HEK293 (cell line): ENCODE results near the gene STAM2.
"Not testable (repeated sequence)": the region's sequence is repeated elsewhere in the genome, so short reads cannot be mapped to it uniquely, and the experiment has no call there.

Experiments
- CTCF ChIA-PET: fragments of 350-600 bp; formaldehyde crosslinking; extraction: SDS; loops from one replicate; lab custom pipeline; 2021; ENCODE audit warnings: antibody characterized with exemption; lab: Yijun Ruan, JAX
- POLR2A ChIA-PET: fragments of 300-600 bp; formaldehyde crosslinking; extraction: SDS; loops from one replicate; lab custom pipeline; 2020; ENCODE audit warnings: antibody characterized with exemption, inconsistent platforms; lab: Yijun Ruan, JAX
- H3K27ac ChIP-seq: fragments of 200-500 bp; sonication (Bioruptor generic); 2 replicates; pipeline ENCODE4 v1.5.1; 2014; ENCODE audit warnings: low read depth, low read length, control low read depth, inconsistent platforms; ENCODE audit errors: extremely low read depth
- H3K36me3 ChIP-seq, 2 experiments: fragments of 200-500 bp in 1 of 2; sonication (Bioruptor generic) in 1 of 2; 1 replicate in 1 of 2; 2 replicates in 1 of 2; pipeline ENCODE4 v1.5.1; 2014 to 2017; ENCODE audit warnings: inconsistent platforms in 2 of 2, low read length in 2 of 2; ENCODE audit not compliant: control insufficient read depth in 2 of 2, insufficient read depth in 1 of 2
- H3K4me1 ChIP-seq: fragments of 200-500 bp; sonication (Bioruptor generic); 2 replicates; pipeline ENCODE4 v1.5.1; 2014; ENCODE audit warnings: mild to moderate bottlenecking, low read length, inconsistent platforms; ENCODE audit not compliant: control insufficient read depth, insufficient read depth
- H3K4me3 ChIP-seq: 2 replicates; pipeline ENCODE4 v1.5.1; 2011; ENCODE audit warnings: low read depth, mild to moderate bottlenecking, control low read depth, low read length, moderate library complexity
- H3K9me3 ChIP-seq: fragments of 200-500 bp; sonication (Bioruptor generic); 2 replicates; pipeline ENCODE4 v1.5.1; 2014; ENCODE audit warnings: low read depth, low read length, inconsistent platforms; ENCODE audit not compliant: control insufficient read depth, insufficient read depth
- CTCF ChIP-seq: fragments of 450-650 bp; formaldehyde crosslinking; IDR thresholded peaks from 2 replicates; pipeline ENCODE4 v1.5.1; 2016; ENCODE audit warnings: missing biosample characterization, missing genetic modification characterization
- FEZF1 ChIP-seq: fragments of 450-650 bp; formaldehyde crosslinking; IDR thresholded peaks from 2 replicates; pipeline ENCODE4 v1.5.1; 2016; ENCODE audit warnings: missing biosample characterization, missing genetic modification characterization
- KLF1 ChIP-seq: fragments of 450-650 bp; formaldehyde crosslinking; IDR thresholded peaks from 2 replicates; pipeline ENCODE4 v1.5.1; 2016; ENCODE audit warnings: missing biosample characterization, missing genetic modification characterization
- KLF9 ChIP-seq: fragments of 450-650 bp; formaldehyde crosslinking; IDR thresholded peaks from 2 replicates; pipeline ENCODE4 v1.5.1; 2016; ENCODE audit warnings: missing biosample characterization, missing genetic modification characterization, low read depth
- MEIS1 ChIP-seq: sonication (generic); formaldehyde crosslinking; IDR thresholded peaks from 2 replicates; pipeline ENCODE4 v1.8.1; 2022; ENCODE audit warnings: missing genetic modification reagents, mild to moderate bottlenecking, borderline replicate concordance
- SALL2 ChIP-seq: fragments of 450-650 bp; formaldehyde crosslinking; IDR thresholded peaks from 2 replicates; pipeline ENCODE4 v1.5.0; 2017; ENCODE audit warnings: missing biosample characterization, mild to moderate bottlenecking, missing genetic modification characterization, borderline replicate concordance
- SCRT2 ChIP-seq: fragments of 450-650 bp; formaldehyde crosslinking; IDR thresholded peaks from 2 replicates; pipeline ENCODE4 v1.5.1; 2016; ENCODE audit warnings: missing biosample characterization, missing genetic modification characterization
- SETDB1 ChIP-seq: IDR thresholded peaks from one replicate; pipeline ENCODE4 v1.6.1; 2017; ENCODE audit warnings: mild to moderate bottlenecking, low read length, moderate library complexity, mixed read lengths; ENCODE audit not compliant: insufficient read length
- SP7 ChIP-seq: fragments of 450-650 bp; formaldehyde crosslinking; IDR thresholded peaks from 2 replicates; pipeline ENCODE4 v1.5.1; 2016; ENCODE audit warnings: missing biosample characterization, missing genetic modification characterization
- ZBTB6 ChIP-seq: fragments of 450-650 bp; formaldehyde crosslinking; IDR thresholded peaks from 2 replicates; pipeline ENCODE4 v1.5.1; 2017; ENCODE audit warnings: missing biosample characterization, missing genetic modification characterization
- ZFHX2 ChIP-seq: fragments of 450-650 bp; formaldehyde crosslinking; conservative IDR thresholded peaks from 2 replicates; pipeline ENCODE4 v1.5.1; 2016; ENCODE audit warnings: missing biosample characterization, missing genetic modification characterization
- ZFP37 ChIP-seq: fragments of 450-650 bp; formaldehyde crosslinking; IDR thresholded peaks from 2 replicates; pipeline ENCODE4 v1.5.1; 2016; ENCODE audit warnings: missing biosample characterization, missing genetic modification characterization
- ZNF19 ChIP-seq: fragments of 450-650 bp; formaldehyde crosslinking; IDR thresholded peaks from 2 replicates; pipeline ENCODE4; 2016; ENCODE audit warnings: missing biosample characterization, missing genetic modification characterization, low read depth
- ZNF202 ChIP-seq: fragments of 450-650 bp; formaldehyde crosslinking; IDR thresholded peaks from 2 replicates; pipeline ENCODE4 v1.5.1; 2016; ENCODE audit warnings: missing biosample characterization, missing genetic modification characterization, borderline replicate concordance
- ZNF214 ChIP-seq: fragments of 450-650 bp; formaldehyde crosslinking; IDR thresholded peaks from 2 replicates; pipeline ENCODE4 v1.5.1; 2017; ENCODE audit warnings: missing biosample characterization, mild to moderate bottlenecking, missing genetic modification characterization, borderline replicate concordance
- ZNF302 ChIP-seq: fragments of 450-650 bp; formaldehyde crosslinking; IDR thresholded peaks from 2 replicates; pipeline ENCODE4 v1.5.1; 2016; ENCODE audit warnings: missing biosample characterization, missing genetic modification characterization, low read depth
- ZNF433 ChIP-seq: fragments of 450-650 bp; formaldehyde crosslinking; IDR thresholded peaks from 2 replicates; pipeline ENCODE4 v1.5.1; 2016; ENCODE audit warnings: missing biosample characterization, missing genetic modification characterization, low read depth
- ZNF530 ChIP-seq: fragments of 450-650 bp; formaldehyde crosslinking; IDR thresholded peaks from 2 replicates; pipeline ENCODE4 v1.5.1; 2016; ENCODE audit warnings: low read depth, missing biosample characterization, missing genetic modification characterization
- ZNF544 ChIP-seq: fragments of 450-650 bp; formaldehyde crosslinking; IDR thresholded peaks from 2 replicates; pipeline ENCODE4 v1.5.0; 2017; ENCODE audit warnings: missing biosample characterization, missing genetic modification characterization
- ZNF704 ChIP-seq: fragments of 450-650 bp; formaldehyde crosslinking; IDR thresholded peaks from 2 replicates; pipeline ENCODE4 v1.5.1; 2016; ENCODE audit warnings: missing biosample characterization, missing genetic modification characterization
- ZNF76 ChIP-seq: fragments of 450-650 bp; formaldehyde crosslinking; IDR thresholded peaks from 2 replicates; pipeline ENCODE4; 2016; ENCODE audit warnings: low read depth, missing biosample characterization, missing genetic modification characterization, borderline replicate concordance
- ZNF785 ChIP-seq: fragments of 450-650 bp; formaldehyde crosslinking; IDR thresholded peaks from 2 replicates; pipeline ENCODE4 v1.5.1; 2016; ENCODE audit warnings: missing biosample characterization, missing genetic modification characterization
- ZXDB ChIP-seq: fragments of 450-650 bp; formaldehyde crosslinking; IDR thresholded peaks from 2 replicates; pipeline ENCODE4 v1.5.1; 2016; ENCODE audit warnings: missing biosample characterization, missing genetic modification characterization

Gene STAM2

GRCh38 chr2:152115952-152116351 is 59.6 kb downstream of the STAM2 start:
- CTCF ChIA-PET, result interaction anchor here (0.7 kb wide), 1 partner anchor 119 kb away, joined by 6 read pairs; no protein-coding TSS in a partner anchor
- H3K36me3 ChIP-seq, result peaks cover 0 to 4% of the 10 kb centered on the region in 2 experiments; a peak in 1 of 3 replicates
- no peak overlapping the region for H3K4me3 ChIP-seq

GRCh38 chr2:152114366-152114765 is 61.2 kb downstream of the STAM2 start:
- Histone ChIP-seq H3K4me1 (no peaks in the 10 kb centered on the region), H3K27ac (no peak overlapping the region), H3K4me3 (no peak overlapping the region), H3K36me3 (no peaks in the 10 kb centered on the region), H3K9me3 (no peaks in the 10 kb centered on the region)
- POLR2A ChIA-PET, result interaction anchor here (0.6 kb wide), 1 partner anchor 69 kb away, joined by 4 read pairs; no protein-coding TSS in a partner anchor
- TF ChIP-seq ZXDB (no peak), ZBTB6 (no peak), SP7 (tag by site-specific recombination) (no peak), FEZF1 (tag by site-specific recombination) (no peak), ZNF530 (tag by site-specific recombination) (no peak)
- TF ChIP-seq, all 188 proteins: peak for 0
- CTCF ChIA-PET, result no interaction called here

More at GRCh38 chr2:152115952-152116351, 59.6 kb downstream of the STAM2 start:
- H3K9me3 ChIP-seq, result no peaks in the 10 kb centered on the region
- TF ChIP-seq ZNF433 (no peak), CTCF (tag by site-specific recombination) (peak; percentile 47; the same call in 1 of the 2 replicates)
- H3K27ac ChIP-seq, result no peak overlapping the region
- no peaks in the 10 kb centered on the region for H3K4me1 ChIP-seq
- POLR2A ChIA-PET, result no interaction called here

GRCh38 chr2:152107140-152107539 is 68.4 kb downstream of the STAM2 start:
- H3K4me3 ChIP-seq, H3K9me3 ChIP-seq, H3K4me1 ChIP-seq, H3K27ac ChIP-seq, H3K36me3 ChIP-seq, POLR2A ChIA-PET: not testable (repeated sequence)
- CTCF ChIA-PET, result interaction anchor here (0.7 to 1.5 kb wide), 2 partner anchors 10 to 70 kb away, joined by 3 read pairs; no protein-coding TSS in a partner anchor

- no peaks in the 10 kb centered on the region for H3K4me1 ChIP-seq
- POLR2A ChIA-PET, result no interaction called here
- no peaks in the 10 kb centered on the region for H3K9me3 ChIP-seq
- H3K36me3 ChIP-seq, result no peaks in the 10 kb centered on the region
- TF ChIP-seq ZNF302 (tag by site-specific recombination) (no peak), SCRT2 (no peak), ZNF785 (tag by site-specific recombination) (no peak), ZNF76 (tag by site-specific recombination) (no peak), KLF1 (tag by site-specific recombination) (no peak), ZFHX2 (tag by site-specific recombination) (no peak), ZNF530 (tag by site-specific recombination) (no peak), ZNF202 (tag by site-specific recombination) (no peak), MEIS1 (CRISPR knock-in tag) (no peak), ZFP37 (tag by site-specific recombination) (no peak), SALL2 (tag by site-specific recombination) (no peak), ZNF214 (tag by site-specific recombination) (no peak), ZNF544 (tag by site-specific recombination) (no peak), KLF9 (no peak), ZNF704 (no peak), ZNF19 (tag by site-specific recombination) (no peak), SETDB1 (no peak)
- H3K4me3 ChIP-seq, result no peak overlapping the region
- CTCF ChIA-PET, result interaction anchor here (0.7 to 1.5 kb wide), 2 partner anchors 11 to 69 kb away, joined by 3 read pairs; no protein-coding TSS in a partner anchor
- no peak overlapping the region for H3K27ac ChIP-seq
These were observed 69.1 kb downstream of the STAM2 start for GRCh38 chr2:152106464-152106863.
